GM23338 (cell line): ENCODE measurements around the gene WDR62. TPM values are rescaled to one million over a fixed set of nuclear protein-coding genes. Genes with fewer than 3 reads are reported as not detected.

Experiments
- ATAC-seq: fragments of 200-7000 bp; cut with Tn5 transposase; 3 replicates; pipeline ENCODE4 v1.9.1; 2020
- DNase-seq: peaks from one replicate; pipeline ENCODE4 v3.0.0-alpha.2; 2015; ENCODE audit warnings: low spot score
- H2AFZ ChIP-seq: fragments of 200-600 bp; sonication (generic); 2 replicates; pipeline ENCODE4 v1.8.0; 2016; ENCODE audit warnings: antibody characterized with exemption, mild to moderate bottlenecking, moderate library complexity
- H3F3A ChIP-seq: fragments of 200-600 bp; sonication (generic); replicated peaks from 2 replicates; pipeline ENCODE4 v1.8.0; 2017; ENCODE audit warnings: antibody characterized with exemption, mixed run types, low read depth
- H3K27ac ChIP-seq: fragments of 200-600 bp; sonication (generic); 2 replicates; pipeline ENCODE4 v1.6.1; 2016; ENCODE audit warnings: low read depth
- H3K27me3 ChIP-seq: fragments of 200-600 bp; sonication (generic); 2 replicates; pipeline ENCODE4 v1.8.0; 2016; ENCODE audit warnings: mild to moderate bottlenecking, mixed run types, moderate library complexity; ENCODE audit not compliant: insufficient read depth
- H3K36me3 ChIP-seq: fragments of 200-600 bp; sonication (generic); 2 replicates; pipeline ENCODE4 v1.8.0; 2016; ENCODE audit warnings: mild to moderate bottlenecking; ENCODE audit not compliant: insufficient read depth
- H3K4me1 ChIP-seq: fragments of 200-600 bp; sonication (generic); 2 replicates; pipeline ENCODE4 v1.8.0; 2016; ENCODE audit warnings: mild to moderate bottlenecking, moderate library complexity; ENCODE audit not compliant: insufficient read depth
- H3K4me2 ChIP-seq: fragments of 200-600 bp; sonication (generic); 2 replicates; pipeline ENCODE4 v1.7.1; 2017; ENCODE audit warnings: mixed run types
- H3K4me3 ChIP-seq: fragments of 200-600 bp; sonication (generic); 2 replicates; pipeline ENCODE4 v1.6.1; 2016; ENCODE audit warnings: mixed run types
- H3K79me2 ChIP-seq: fragments of 200-600 bp; sonication (generic); replicated peaks from 2 replicates; pipeline ENCODE4 v1.8.0; 2017; ENCODE audit warnings: mild to moderate bottlenecking; ENCODE audit not compliant: insufficient read depth
- H3K9me2 ChIP-seq: fragments of 200-600 bp; sonication (generic); 2 replicates; pipeline ENCODE4 v1.8.0; 2017; ENCODE audit not compliant: insufficient read depth
- H4K20me1 ChIP-seq: fragments of 200-600 bp; sonication (generic); replicated peaks from 2 replicates; pipeline ENCODE4 v1.8.0; 2017; ENCODE audit warnings: mild to moderate bottlenecking; ENCODE audit not compliant: insufficient read depth
- H3K27ac Mint-ChIP-seq: 2 replicates; pipeline ENCODE4 v1.8.0; 2020; ENCODE audit warnings: inconsistent platforms, mild to moderate bottlenecking, moderate library complexity, mixed read lengths
- H3K27me3 Mint-ChIP-seq: 3 replicates; pipeline ENCODE4 v1.8.0; 2022; ENCODE audit warnings: low read depth, mild to moderate bottlenecking, moderate library complexity, mixed read lengths, inconsistent platforms; ENCODE audit not compliant: insufficient read depth, poor library complexity
- H3K36me3 Mint-ChIP-seq: 3 replicates; pipeline ENCODE4 v1.8.0; 2021; ENCODE audit warnings: low read depth, mild to moderate bottlenecking, inconsistent platforms, moderate library complexity, mixed read lengths
- H3K4me1 Mint-ChIP-seq: 3 replicates; pipeline ENCODE4 v1.8.0; 2020; ENCODE audit warnings: mild to moderate bottlenecking, inconsistent platforms, mixed read lengths
- H3K4me3 Mint-ChIP-seq: 3 replicates; pipeline ENCODE4 v1.8.0; 2021; ENCODE audit warnings: moderate library complexity, mild to moderate bottlenecking, inconsistent platforms, mixed read lengths
- H3K9me3 Mint-ChIP-seq: 3 replicates; pipeline ENCODE4 v1.8.0; 2020; ENCODE audit warnings: moderate library complexity, mild to moderate bottlenecking, inconsistent platforms, mixed read lengths
- CREB1 ChIP-seq: fragments of 250-450 bp; sonication (Bioruptor Pico); IDR thresholded peaks from 2 replicates; pipeline ENCODE4 v1.5.0; 2020; ENCODE audit warnings: low read depth, mild to moderate bottlenecking, moderate library complexity
- EZH2 ChIP-seq: fragments of 200-600 bp; sonication (generic); IDR thresholded peaks from one replicate; pipeline ENCODE4 v1.8.0; 2017; ENCODE audit warnings: antibody characterized with exemption, mild to moderate bottlenecking, low read depth; ENCODE audit not compliant: unreplicated experiment
- JUNB ChIP-seq: IDR thresholded peaks from one replicate; pipeline ENCODE4 v1.6.1; 2016; ENCODE audit warnings: antibody characterized with exemption; ENCODE audit not compliant: unreplicated experiment
- NANOG ChIP-seq: IDR thresholded peaks from 2 replicates; pipeline ENCODE4 v1.6.1; 2016; ENCODE audit warnings: antibody characterized with exemption, borderline replicate concordance
- POLR2AphosphoS5 ChIP-seq: IDR thresholded peaks from 2 replicates; pipeline ENCODE4 v1.6.1; 2016; ENCODE audit warnings: antibody characterized with exemption, low read depth
- ZNF114 ChIP-seq: fragments of 250-450 bp; sonication (Bioruptor Pico); IDR thresholded peaks from 2 replicates; pipeline ENCODE4 v1.5.0; 2020; ENCODE audit warnings: mild to moderate bottlenecking, moderate library complexity
- polyA plus RNA-seq: library from polyadenylated mRNA; unstranded; fragments of >200 nt; fragmentation: Nextera tagmentation; extraction: Ambion mirVana; gene quantifications from 2 replicates; pipeline ENCODE4 v1.2.1, GENCODE V29; 2016
- total RNA-seq: library from RNA; depleted of rRNA; stranded (reverse); fragments of >200 nt; shearing (Covaris generic); gene quantifications from 2 replicates; pipeline ENCODE4 v1.2.3, GENCODE V29; 2014
- TF ChIP-seq, protein P1 (sequence below), 2 experiments: fragments of 200-600 bp in 1 of 2; sonication (generic) in 1 of 2; conservative IDR thresholded peaks; 2 replicates each; pipeline versions ENCODE4 v1.5.1 to v1.6.1; 2016 to 2017; ENCODE audit warnings: antibody characterized with exemption in 2 of 2, low read depth in 2 of 2, mild to moderate bottlenecking in 2 of 2, moderate library complexity in 1 of 2
- TF ChIP-seq, protein P2 (sequence below): IDR thresholded peaks from one replicate; pipeline ENCODE4 v1.6.1; 2018; ENCODE audit warnings: antibody characterized with exemption; ENCODE audit not compliant: unreplicated experiment
- TF ChIP-seq, protein P3 (sequence below): fragments of 250-450 bp; sonication (Bioruptor Pico); IDR thresholded peaks from 2 replicates; pipeline ENCODE4 v1.5.0; 2020; ENCODE audit warnings: mild to moderate bottlenecking, moderate library complexity
- TF ChIP-seq, protein P4 (sequence below): IDR thresholded peaks from 2 replicates; pipeline ENCODE4 v1.6.1; 2016; ENCODE audit warnings: antibody characterized with exemption

The WDR62 gene
- total and polyA plus RNA-seq, 2 experiments from 2014 or later, result 14.1 to 45.4 TPM

DNA sequence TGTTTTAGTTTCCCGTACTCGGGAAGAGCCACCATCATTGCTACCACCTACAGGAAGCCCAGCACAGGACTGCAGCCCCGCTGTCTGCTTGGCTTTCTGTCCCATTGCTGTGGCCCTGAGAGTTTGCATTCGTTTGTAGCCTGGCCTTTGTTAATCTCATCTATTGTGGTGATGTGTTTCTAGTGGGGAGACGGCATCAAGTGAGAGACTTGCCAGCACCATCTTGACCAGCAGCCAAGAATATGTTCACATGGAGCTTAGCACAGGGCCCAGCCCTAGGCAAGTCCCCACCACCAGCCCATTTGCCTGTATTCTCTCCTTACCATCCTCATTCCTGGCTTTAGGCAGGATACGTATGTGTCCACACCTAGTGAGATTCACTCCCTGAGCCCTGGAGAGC is 39.0 kb downstream of the WDR62 start (continued):
- TF ChIP-seq JUNB (no peak), NANOG (no peak)
- TF ChIP-seq, protein P1, sequence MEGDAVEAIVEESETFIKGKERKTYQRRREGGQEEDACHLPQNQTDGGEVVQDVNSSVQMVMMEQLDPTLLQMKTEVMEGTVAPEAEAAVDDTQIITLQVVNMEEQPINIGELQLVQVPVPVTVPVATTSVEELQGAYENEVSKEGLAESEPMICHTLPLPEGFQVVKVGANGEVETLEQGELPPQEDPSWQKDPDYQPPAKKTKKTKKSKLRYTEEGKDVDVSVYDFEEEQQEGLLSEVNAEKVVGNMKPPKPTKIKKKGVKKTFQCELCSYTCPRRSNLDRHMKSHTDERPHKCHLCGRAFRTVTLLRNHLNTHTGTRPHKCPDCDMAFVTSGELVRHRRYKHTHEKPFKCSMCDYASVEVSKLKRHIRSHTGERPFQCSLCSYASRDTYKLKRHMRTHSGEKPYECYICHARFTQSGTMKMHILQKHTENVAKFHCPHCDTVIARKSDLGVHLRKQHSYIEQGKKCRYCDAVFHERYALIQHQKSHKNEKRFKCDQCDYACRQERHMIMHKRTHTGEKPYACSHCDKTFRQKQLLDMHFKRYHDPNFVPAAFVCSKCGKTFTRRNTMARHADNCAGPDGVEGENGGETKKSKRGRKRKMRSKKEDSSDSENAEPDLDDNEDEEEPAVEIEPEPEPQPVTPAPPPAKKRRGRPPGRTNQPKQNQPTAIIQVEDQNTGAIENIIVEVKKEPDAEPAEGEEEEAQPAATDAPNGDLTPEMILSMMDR (conservative IDR thresholded peaks at IDR 0.05; ENCODE audit: low read depth in 2 of 2), result no peak

DNA sequence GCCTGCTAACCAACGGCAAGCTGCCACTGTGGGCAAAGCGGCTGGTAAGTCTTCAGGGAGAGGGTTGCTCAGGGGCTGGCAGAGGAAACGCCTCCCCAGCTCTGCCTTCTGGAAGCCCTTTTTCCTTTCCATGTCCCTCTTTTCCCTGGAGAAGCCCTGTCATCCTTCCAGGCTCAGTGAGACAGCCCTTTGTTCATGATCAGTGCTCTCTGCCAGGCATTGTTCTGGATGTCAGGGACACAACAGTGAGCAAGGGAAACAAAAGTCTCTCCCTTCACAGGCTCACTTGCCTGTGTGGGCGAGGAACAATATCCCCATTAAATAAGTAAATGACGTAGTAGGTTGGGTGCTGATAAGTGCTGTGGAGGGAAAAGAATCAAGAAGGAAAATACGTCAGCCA is 42.3 kb downstream of the WDR62 start:
- no peak for DNase-seq
- H3K36me3 Mint-ChIP-seq, result peaks cover 55% of the 10 kb centered on the region
- TF ChIP-seq, protein P2, sequence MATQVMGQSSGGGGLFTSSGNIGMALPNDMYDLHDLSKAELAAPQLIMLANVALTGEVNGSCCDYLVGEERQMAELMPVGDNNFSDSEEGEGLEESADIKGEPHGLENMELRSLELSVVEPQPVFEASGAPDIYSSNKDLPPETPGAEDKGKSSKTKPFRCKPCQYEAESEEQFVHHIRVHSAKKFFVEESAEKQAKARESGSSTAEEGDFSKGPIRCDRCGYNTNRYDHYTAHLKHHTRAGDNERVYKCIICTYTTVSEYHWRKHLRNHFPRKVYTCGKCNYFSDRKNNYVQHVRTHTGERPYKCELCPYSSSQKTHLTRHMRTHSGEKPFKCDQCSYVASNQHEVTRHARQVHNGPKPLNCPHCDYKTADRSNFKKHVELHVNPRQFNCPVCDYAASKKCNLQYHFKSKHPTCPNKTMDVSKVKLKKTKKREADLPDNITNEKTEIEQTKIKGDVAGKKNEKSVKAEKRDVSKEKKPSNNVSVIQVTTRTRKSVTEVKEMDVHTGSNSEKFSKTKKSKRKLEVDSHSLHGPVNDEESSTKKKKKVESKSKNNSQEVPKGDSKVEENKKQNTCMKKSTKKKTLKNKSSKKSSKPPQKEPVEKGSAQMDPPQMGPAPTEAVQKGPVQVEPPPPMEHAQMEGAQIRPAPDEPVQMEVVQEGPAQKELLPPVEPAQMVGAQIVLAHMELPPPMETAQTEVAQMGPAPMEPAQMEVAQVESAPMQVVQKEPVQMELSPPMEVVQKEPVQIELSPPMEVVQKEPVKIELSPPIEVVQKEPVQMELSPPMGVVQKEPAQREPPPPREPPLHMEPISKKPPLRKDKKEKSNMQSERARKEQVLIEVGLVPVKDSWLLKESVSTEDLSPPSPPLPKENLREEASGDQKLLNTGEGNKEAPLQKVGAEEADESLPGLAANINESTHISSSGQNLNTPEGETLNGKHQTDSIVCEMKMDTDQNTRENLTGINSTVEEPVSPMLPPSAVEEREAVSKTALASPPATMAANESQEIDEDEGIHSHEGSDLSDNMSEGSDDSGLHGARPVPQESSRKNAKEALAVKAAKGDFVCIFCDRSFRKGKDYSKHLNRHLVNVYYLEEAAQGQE, result no peak
- TF ChIP-seq JUNB (no peak), CREB1 (no peak), POLR2AphosphoS5 (no peak), EZH2 (no peak), ZNF114 (CRISPR knock-in tag) (no peak)
- TF ChIP-seq, protein P3, sequence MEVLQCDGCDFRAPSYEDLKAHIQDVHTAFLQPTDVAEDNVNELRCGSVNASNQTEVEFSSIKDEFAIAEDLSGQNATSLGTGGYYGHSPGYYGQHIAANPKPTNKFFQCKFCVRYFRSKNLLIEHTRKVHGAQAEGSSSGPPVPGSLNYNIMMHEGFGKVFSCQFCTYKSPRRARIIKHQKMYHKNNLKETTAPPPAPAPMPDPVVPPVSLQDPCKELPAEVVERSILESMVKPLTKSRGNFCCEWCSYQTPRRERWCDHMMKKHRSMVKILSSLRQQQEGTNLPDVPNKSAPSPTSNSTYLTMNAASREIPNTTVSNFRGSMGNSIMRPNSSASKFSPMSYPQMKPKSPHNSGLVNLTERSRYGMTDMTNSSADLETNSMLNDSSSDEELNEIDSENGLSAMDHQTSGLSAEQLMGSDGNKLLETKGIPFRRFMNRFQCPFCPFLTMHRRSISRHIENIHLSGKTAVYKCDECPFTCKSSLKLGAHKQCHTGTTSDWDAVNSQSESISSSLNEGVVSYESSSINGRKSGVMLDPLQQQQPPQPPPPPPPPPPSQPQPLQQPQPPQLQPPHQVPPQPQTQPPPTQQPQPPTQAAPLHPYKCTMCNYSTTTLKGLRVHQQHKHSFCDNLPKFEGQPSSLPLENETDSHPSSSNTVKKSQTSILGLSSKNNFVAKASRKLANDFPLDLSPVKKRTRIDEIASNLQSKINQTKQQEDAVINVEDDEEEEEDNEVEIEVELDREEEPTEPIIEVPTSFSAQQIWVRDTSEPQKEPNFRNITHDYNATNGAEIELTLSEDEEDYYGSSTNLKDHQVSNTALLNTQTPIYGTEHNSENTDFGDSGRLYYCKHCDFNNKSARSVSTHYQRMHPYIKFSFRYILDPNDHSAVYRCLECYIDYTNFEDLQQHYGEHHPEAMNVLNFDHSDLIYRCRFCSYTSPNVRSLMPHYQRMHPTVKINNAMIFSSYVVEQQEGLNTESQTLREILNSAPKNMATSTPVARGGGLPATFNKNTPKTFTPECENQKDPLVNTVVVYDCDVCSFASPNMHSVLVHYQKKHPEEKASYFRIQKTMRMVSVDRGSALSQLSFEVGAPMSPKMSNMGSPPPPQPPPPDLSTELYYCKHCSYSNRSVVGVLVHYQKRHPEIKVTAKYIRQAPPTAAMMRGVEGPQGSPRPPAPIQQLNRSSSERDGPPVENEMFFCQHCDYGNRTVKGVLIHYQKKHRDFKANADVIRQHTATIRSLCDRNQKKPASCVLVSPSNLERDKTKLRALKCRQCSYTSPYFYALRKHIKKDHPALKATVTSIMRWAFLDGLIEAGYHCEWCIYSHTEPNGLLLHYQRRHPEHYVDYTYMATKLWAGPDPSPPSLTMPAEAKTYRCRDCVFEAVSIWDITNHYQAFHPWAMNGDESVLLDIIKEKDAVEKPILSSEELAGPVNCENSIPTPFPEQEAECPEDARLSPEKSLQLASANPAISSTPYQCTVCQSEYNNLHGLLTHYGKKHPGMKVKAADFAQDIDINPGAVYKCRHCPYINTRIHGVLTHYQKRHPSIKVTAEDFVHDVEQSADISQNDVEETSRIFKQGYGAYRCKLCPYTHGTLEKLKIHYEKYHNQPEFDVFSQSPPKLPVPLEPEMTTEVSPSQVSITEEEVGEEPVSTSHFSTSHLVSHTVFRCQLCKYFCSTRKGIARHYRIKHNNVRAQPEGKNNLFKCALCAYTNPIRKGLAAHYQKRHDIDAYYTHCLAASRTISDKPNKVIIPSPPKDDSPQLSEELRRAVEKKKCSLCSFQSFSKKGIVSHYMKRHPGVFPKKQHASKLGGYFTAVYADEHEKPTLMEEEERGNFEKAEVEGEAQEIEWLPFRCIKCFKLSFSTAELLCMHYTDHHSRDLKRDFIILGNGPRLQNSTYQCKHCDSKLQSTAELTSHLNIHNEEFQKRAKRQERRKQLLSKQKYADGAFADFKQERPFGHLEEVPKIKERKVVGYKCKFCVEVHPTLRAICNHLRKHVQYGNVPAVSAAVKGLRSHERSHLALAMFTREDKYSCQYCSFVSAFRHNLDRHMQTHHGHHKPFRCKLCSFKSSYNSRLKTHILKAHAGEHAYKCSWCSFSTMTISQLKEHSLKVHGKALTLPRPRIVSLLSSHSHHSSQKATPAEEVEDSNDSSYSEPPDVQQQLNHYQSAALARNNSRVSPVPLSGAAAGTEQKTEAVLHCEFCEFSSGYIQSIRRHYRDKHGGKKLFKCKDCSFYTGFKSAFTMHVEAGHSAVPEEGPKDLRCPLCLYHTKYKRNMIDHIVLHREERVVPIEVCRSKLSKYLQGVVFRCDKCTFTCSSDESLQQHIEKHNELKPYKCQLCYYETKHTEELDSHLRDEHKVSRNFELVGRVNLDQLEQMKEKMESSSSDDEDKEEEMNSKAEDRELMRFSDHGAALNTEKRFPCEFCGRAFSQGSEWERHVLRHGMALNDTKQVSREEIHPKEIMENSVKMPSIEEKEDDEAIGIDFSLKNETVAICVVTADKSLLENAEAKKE (CRISPR knock-in tag), result no peak
- TF ChIP-seq, protein P4, sequence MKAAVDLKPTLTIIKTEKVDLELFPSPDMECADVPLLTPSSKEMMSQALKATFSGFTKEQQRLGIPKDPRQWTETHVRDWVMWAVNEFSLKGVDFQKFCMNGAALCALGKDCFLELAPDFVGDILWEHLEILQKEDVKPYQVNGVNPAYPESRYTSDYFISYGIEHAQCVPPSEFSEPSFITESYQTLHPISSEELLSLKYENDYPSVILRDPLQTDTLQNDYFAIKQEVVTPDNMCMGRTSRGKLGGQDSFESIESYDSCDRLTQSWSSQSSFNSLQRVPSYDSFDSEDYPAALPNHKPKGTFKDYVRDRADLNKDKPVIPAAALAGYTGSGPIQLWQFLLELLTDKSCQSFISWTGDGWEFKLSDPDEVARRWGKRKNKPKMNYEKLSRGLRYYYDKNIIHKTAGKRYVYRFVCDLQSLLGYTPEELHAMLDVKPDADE, result no peak
- TF ChIP-seq, protein P1 (conservative IDR thresholded peaks at IDR 0.05; ENCODE audit: low read depth in 2 of 2), result no peak

More for the DNA sequence above, 42.3 kb downstream of the WDR62 start:
- Histone ChIP-seq H3K4me3 (no peak overlapping the region), H2AFZ (no peak overlapping the region), H3K36me3 (peaks cover 19% of the 10 kb centered on the region), H4K20me1 (no peaks in the 10 kb centered on the region; the same call in 1 of the 2 replicates), H3K27ac (no peak overlapping the region), H3K4me1 (no peaks in the 10 kb centered on the region), H3K4me2 (no peak overlapping the region), H3K9me2 (no peaks in the 10 kb centered on the region), H3F3A (0 out of 2 replicates have a peak, but pooled peaks cover 2% of the 10 kb centered on the region), H3K27me3 (no peaks in the 10 kb centered on the region), H3K79me2 (no peaks in the 10 kb centered on the region)
- ATAC-seq, result no peak
- no peak overlapping the region for H3K4me3 Mint-ChIP-seq
- H3K9me3 Mint-ChIP-seq, result no peaks in the 10 kb centered on the region
- H3K27me3 Mint-ChIP-seq, result peaks cover 2% of the 10 kb centered on the region
- H3K27ac Mint-ChIP-seq, result no peak overlapping the region; the same call in 1 of the 2 replicates
- H3K4me1 Mint-ChIP-seq, result no peaks in the 10 kb centered on the region
